Nephron (organoid): Measurements from ENCODE around the gene ELOVL1.

Experiments
- H3K27ac Mint-ChIP-seq, 3 experiments: 2 replicates each; pipeline ENCODE4 v1.8.0; 2020; ENCODE audit warnings: mixed read lengths in 3 of 3, mild to moderate bottlenecking in 2 of 3, moderate library complexity in 1 of 3
- H3K27me3 Mint-ChIP-seq: 2 replicates; pipeline ENCODE4 v1.8.0; 2021; ENCODE audit warnings: low read depth, mild to moderate bottlenecking, moderate library complexity, mixed read lengths
- H3K36me3 Mint-ChIP-seq: 2 replicates; pipeline ENCODE4 v1.8.0; 2020; ENCODE audit warnings: low read depth, mixed read lengths
- H3K4me1 Mint-ChIP-seq: 2 replicates; pipeline ENCODE4 v1.8.0; 2020; ENCODE audit warnings: mixed read lengths
- H3K4me3 Mint-ChIP-seq, 3 experiments: 2 replicates each; pipeline ENCODE4 v1.8.0; 2020; ENCODE audit warnings: mild to moderate bottlenecking in 3 of 3, mixed read lengths in 3 of 3, moderate library complexity in 2 of 3
- H3K9me3 Mint-ChIP-seq: 2 replicates; pipeline ENCODE4 v1.8.0; 2020; ENCODE audit warnings: mixed read lengths
- TF ChIP-seq, protein P1 (sequence below), 3 experiments: fragments of 200-600 bp; sonication (generic); IDR thresholded peaks; one replicate each; pipeline ENCODE4 v1.5.0; 2021; ENCODE audit warnings: antibody characterized with exemption in 3 of 3; ENCODE audit not compliant: unreplicated experiment in 3 of 3

The ELOVL1 gene

GRCh38 chr1:43367026-43367903 is 546 bp downstream of the ELOVL1 start:
- Mint-ChIP-seq H3K4me3 (peak overlapping the region; percentile 83 to 85 (median 84)), H3K27ac (peak overlapping the region in 1 of 3 experiments; percentile 32), H3K9me3 (no peaks in the 10 kb centered on the region), H3K27me3 (no peaks in the 10 kb centered on the region), H3K36me3 (peaks cover 33% of the 10 kb centered on the region), H3K4me1 (peaks cover 25% of the 10 kb centered on the region)
- TF ChIP-seq, protein P1, sequence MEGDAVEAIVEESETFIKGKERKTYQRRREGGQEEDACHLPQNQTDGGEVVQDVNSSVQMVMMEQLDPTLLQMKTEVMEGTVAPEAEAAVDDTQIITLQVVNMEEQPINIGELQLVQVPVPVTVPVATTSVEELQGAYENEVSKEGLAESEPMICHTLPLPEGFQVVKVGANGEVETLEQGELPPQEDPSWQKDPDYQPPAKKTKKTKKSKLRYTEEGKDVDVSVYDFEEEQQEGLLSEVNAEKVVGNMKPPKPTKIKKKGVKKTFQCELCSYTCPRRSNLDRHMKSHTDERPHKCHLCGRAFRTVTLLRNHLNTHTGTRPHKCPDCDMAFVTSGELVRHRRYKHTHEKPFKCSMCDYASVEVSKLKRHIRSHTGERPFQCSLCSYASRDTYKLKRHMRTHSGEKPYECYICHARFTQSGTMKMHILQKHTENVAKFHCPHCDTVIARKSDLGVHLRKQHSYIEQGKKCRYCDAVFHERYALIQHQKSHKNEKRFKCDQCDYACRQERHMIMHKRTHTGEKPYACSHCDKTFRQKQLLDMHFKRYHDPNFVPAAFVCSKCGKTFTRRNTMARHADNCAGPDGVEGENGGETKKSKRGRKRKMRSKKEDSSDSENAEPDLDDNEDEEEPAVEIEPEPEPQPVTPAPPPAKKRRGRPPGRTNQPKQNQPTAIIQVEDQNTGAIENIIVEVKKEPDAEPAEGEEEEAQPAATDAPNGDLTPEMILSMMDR (IDR thresholded peaks at IDR 0.05; ENCODE audit: unreplicated experiment in 3 of 3) = no peak

DNA sequence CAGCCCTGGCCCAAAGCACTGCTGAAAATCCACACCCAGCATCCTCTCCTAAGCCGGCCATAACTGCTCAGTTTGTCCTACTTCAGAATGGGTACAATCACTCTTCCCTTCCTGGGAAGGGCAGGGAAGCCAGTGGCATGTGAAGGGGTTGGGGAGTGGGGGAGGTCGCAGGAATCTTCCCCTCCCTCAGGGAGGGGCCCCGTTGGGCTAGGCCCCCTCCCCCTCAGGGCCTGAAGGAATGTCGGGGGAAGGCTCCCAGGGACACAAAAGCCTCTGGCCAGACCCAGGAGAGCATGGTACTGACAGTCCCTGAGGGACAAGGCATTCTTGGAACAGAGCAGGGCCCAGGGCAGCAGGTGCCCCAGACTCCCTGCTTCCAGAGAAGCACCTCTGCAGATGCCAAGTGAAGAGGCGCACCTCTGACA is 1.2 kb downstream of the ELOVL1 start:
- Mint-ChIP-seq H3K4me3 (peak overlapping the region; percentile 83 to 85 (median 84)), H3K27ac (peak overlapping the region in 1 of 3 experiments; percentile 32), H3K9me3 (no peaks in the 10 kb centered on the region), H3K4me1 (peaks cover 30% of the 10 kb centered on the region), H3K27me3 (no peaks in the 10 kb centered on the region), H3K36me3 (peaks cover 40% of the 10 kb centered on the region)
- TF ChIP-seq, protein P1 (IDR thresholded peaks at IDR 0.05; ENCODE audit: unreplicated experiment in 3 of 3) = no peak

DNA sequence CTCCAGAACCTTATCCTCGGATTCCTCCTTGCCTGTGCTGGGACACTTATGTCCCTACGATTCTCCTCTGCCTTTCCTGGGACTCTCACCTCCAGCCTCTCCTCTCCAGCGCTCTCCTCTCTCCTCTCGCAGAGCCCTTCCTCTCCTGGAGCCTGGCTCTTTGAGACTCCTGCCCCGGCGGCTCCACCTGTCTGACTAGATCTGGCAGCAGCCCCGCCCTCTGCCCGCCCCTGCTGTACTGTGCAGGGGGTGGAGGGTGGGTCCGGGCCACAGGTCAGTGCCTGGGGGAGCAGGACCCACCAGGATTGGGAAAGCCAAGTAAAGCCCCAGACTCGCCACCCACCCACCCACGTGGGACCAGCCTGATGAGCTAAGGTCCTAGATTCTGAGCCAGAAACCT is 1.6 kb downstream of the ELOVL1 start:
- Mint-ChIP-seq H3K27me3 (no peaks in the 10 kb centered on the region), H3K4me1 (peaks cover 34% of the 10 kb centered on the region), H3K36me3 (peaks cover 44% of the 10 kb centered on the region), H3K9me3 (no peaks in the 10 kb centered on the region), H3K4me3 (peak overlapping the region; percentile 83 to 85 (median 84)), H3K27ac (peak overlapping the region in 1 of 3 experiments; percentile 62)
- TF ChIP-seq, protein P1 (IDR thresholded peaks at IDR 0.05; ENCODE audit: unreplicated experiment in 3 of 3) = no peak

- Mint-ChIP-seq H3K36me3 (peaks cover 48% of the 10 kb centered on the region), H3K27ac (peak overlapping the region; percentile 1 to 16 (median 7)), H3K27me3 (no peaks in the 10 kb centered on the region), H3K4me3 (peak overlapping the region; percentile 69 to 84 (median 81)), H3K4me1 (peaks cover 37% of the 10 kb centered on the region), H3K9me3 (no peaks in the 10 kb centered on the region)
- TF ChIP-seq, protein P1 (IDR thresholded peaks at IDR 0.05; ENCODE audit: unreplicated experiment in 3 of 3) = no peak
These were observed 2.1 kb downstream of the ELOVL1 start for GRCh38 chr1:43365678-43366077.

GRCh38 chr1:43363935-43364525 is 3.8 kb downstream of the ELOVL1 start:
- Mint-ChIP-seq H3K4me1 (peaks cover 47% of the 10 kb centered on the region), H3K36me3 (peaks cover 54% of the 10 kb centered on the region), H3K27ac (no peak overlapping the region), H3K9me3 (no peaks in the 10 kb centered on the region), H3K4me3 (peak overlapping the region; percentile 3 to 52 (median 33)), H3K27me3 (no peaks in the 10 kb centered on the region)
- TF ChIP-seq, protein P1 (IDR thresholded peaks at IDR 0.05; ENCODE audit: unreplicated experiment in 3 of 3) = no peak
